ENCODE data around the gene ZBTB20. TPM values are rescaled to one million over a fixed set of nuclear protein-coding genes. Genes with fewer than 3 reads are reported as not detected.

ZBTB20 gene
- polyA plus RNA-seq, 1 of the 3 experiments (the other 2 are of a cell fraction), result 0.43 TPM

GRCh38 chr3:114707252-114707860 is 439.7 kb downstream of the ZBTB20 start:
- no peaks in the 10 kb centered on the region for H3K9me2 ChIP-seq
- H3K27ac ChIP-seq (ENCODE audit: low read depth in 2 of 2, low read length in 1 of 2), result no peak overlapping the region
- H3K9ac ChIP-seq, result no peak overlapping the region
- H3K36me3 ChIP-seq (replicated peaks in 1 of 2; ENCODE audit: control insufficient read depth in 1 of 2, insufficient read depth in 2 of 2, low read length in 1 of 2), result no peaks in the 10 kb centered on the region
- ChIA-PET CTCF (no interaction called here), POLR2A (no interaction called here)
- WGBS (ENCODE audit: low lambda C conversion rate), result 97% methylated on average over 4 of the region's 4 CpGs
- H2AFZ ChIP-seq (ENCODE audit: low read depth), result no peak overlapping the region
- H3K9me3 ChIP-seq, result no peaks in the 10 kb centered on the region
- H3F3A ChIP-seq (replicated peaks; ENCODE audit: insufficient read depth), result no peaks in the 10 kb centered on the region
- no peak overlapping the region for H3K4me3 ChIP-seq (ENCODE audit: low read depth in 2 of 2, low read length in 1 of 2)
- no peaks in the 10 kb centered on the region for H3K79me2 ChIP-seq (ENCODE audit: insufficient read depth)
- no peak overlapping the region for H3K4me2 ChIP-seq
- no peaks in the 10 kb centered on the region for H3K27me3 ChIP-seq (ENCODE audit: insufficient read depth)
- no peak for DNase-seq
- H3K4me1 ChIP-seq (ENCODE audit: control insufficient read depth in 1 of 2, insufficient read depth in 2 of 2, low read depth in 1 of 2, low read length in 1 of 2), result peaks cover 0 to 10% of the 10 kb centered on the region in 2 experiments; a peak in 1 of 4 replicates
- no peaks in the 10 kb centered on the region for H4K20me1 ChIP-seq (ENCODE audit: insufficient read depth)
- TF ChIP-seq, protein P1, sequence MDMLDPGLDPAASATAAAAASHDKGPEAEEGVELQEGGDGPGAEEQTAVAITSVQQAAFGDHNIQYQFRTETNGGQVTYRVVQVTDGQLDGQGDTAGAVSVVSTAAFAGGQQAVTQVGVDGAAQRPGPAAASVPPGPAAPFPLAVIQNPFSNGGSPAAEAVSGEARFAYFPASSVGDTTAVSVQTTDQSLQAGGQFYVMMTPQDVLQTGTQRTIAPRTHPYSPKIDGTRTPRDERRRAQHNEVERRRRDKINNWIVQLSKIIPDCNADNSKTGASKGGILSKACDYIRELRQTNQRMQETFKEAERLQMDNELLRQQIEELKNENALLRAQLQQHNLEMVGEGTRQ (IDR thresholded peaks at IDR 0.05; ENCODE audit: borderline replicate concordance, low read depth, low read length), result no peak
- TF ChIP-seq NRF1 (IDR thresholded peaks at IDR 0.05; ENCODE audit: low read depth, low read length), result no peak
- TF ChIP-seq RAD21 (IDR thresholded peaks at IDR 0.05; ENCODE audit: low read length), result no peak
- TF ChIP-seq SMC3 (IDR thresholded peaks at IDR 0.05; ENCODE audit: low read depth, low read length), result no peak
- TF ChIP-seq, protein P2, sequence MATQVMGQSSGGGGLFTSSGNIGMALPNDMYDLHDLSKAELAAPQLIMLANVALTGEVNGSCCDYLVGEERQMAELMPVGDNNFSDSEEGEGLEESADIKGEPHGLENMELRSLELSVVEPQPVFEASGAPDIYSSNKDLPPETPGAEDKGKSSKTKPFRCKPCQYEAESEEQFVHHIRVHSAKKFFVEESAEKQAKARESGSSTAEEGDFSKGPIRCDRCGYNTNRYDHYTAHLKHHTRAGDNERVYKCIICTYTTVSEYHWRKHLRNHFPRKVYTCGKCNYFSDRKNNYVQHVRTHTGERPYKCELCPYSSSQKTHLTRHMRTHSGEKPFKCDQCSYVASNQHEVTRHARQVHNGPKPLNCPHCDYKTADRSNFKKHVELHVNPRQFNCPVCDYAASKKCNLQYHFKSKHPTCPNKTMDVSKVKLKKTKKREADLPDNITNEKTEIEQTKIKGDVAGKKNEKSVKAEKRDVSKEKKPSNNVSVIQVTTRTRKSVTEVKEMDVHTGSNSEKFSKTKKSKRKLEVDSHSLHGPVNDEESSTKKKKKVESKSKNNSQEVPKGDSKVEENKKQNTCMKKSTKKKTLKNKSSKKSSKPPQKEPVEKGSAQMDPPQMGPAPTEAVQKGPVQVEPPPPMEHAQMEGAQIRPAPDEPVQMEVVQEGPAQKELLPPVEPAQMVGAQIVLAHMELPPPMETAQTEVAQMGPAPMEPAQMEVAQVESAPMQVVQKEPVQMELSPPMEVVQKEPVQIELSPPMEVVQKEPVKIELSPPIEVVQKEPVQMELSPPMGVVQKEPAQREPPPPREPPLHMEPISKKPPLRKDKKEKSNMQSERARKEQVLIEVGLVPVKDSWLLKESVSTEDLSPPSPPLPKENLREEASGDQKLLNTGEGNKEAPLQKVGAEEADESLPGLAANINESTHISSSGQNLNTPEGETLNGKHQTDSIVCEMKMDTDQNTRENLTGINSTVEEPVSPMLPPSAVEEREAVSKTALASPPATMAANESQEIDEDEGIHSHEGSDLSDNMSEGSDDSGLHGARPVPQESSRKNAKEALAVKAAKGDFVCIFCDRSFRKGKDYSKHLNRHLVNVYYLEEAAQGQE (IDR thresholded peaks at IDR 0.05; ENCODE audit: low read depth, low read length), result no peak
- no peak for TF ChIP-seq POLR2AphosphoS5 (IDR thresholded peaks at IDR 0.05; ENCODE audit: low read depth, low read length)
- TF ChIP-seq, protein P3, sequence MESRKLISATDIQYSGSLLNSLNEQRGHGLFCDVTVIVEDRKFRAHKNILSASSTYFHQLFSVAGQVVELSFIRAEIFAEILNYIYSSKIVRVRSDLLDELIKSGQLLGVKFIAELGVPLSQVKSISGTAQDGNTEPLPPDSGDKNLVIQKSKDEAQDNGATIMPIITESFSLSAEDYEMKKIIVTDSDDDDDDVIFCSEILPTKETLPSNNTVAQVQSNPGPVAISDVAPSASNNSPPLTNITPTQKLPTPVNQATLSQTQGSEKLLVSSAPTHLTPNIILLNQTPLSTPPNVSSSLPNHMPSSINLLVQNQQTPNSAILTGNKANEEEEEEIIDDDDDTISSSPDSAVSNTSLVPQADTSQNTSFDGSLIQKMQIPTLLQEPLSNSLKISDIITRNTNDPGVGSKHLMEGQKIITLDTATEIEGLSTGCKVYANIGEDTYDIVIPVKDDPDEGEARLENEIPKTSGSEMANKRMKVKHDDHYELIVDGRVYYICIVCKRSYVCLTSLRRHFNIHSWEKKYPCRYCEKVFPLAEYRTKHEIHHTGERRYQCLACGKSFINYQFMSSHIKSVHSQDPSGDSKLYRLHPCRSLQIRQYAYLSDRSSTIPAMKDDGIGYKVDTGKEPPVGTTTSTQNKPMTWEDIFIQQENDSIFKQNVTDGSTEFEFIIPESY (IDR thresholded peaks at IDR 0.05; ENCODE audit: borderline replicate concordance, low read depth), result no peak

DNA sequence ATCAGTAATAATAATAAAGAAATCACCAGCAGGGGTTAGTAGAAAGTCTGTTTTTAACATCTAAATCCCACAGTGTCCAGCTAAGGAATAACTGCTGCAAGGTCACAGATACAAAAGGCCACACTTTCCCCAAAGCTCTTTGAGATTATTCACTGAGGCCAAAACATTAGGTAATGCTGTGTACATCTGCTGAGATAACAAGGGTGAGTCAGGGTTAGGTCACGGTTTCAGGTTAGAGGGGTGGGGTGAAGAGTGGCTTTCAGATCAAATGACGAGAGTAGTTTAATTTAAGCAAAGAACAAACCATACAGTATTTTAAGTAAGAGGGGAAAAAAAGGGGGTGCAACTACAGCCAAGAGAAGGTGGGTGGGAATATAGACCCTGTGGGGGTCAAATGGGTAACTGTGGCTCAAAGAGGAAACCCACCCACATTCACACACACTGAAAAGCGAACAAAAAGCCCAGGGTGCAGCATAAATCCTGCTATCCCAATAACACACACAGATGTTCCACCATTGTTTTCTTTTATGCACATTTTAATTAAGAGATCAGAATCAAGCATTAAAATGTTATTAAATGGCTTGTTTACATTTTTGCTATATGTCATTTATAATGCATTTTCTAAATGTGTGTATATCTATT is 440.4 kb downstream of the ZBTB20 start:
- Histone ChIP-seq H3K27me3 (ENCODE audit: insufficient read depth) (no peaks in the 10 kb centered on the region), H3K36me3 (replicated peaks in 1 of 2; ENCODE audit: control insufficient read depth in 1 of 2, insufficient read depth in 2 of 2, low read length in 1 of 2) (no peaks in the 10 kb centered on the region), H3K9ac (no peak overlapping the region), H3F3A (replicated peaks; ENCODE audit: insufficient read depth) (no peaks in the 10 kb centered on the region), H3K4me2 (peak overlapping the region; percentile 36; the same call in 1 of the 2 replicates), H4K20me1 (ENCODE audit: insufficient read depth) (no peaks in the 10 kb centered on the region), H3K4me3 (ENCODE audit: low read depth in 2 of 2, low read length in 1 of 2) (no peak overlapping the region), H3K79me2 (ENCODE audit: insufficient read depth) (no peaks in the 10 kb centered on the region), H3K27ac (ENCODE audit: low read depth in 2 of 2, low read length in 1 of 2) (no peak overlapping the region), H3K9me2 (no peaks in the 10 kb centered on the region), H3K9me3 (no peaks in the 10 kb centered on the region), H3K4me1 (ENCODE audit: control insufficient read depth in 1 of 2, insufficient read depth in 2 of 2, low read depth in 1 of 2, low read length in 1 of 2) (peaks cover 0 to 10% of the 10 kb centered on the region in 2 experiments; a peak in 1 of 4 replicates), H2AFZ (ENCODE audit: low read depth) (no peak overlapping the region)
- ChIA-PET POLR2A (no interaction called here), CTCF (no interaction called here)
- WGBS (ENCODE audit: low lambda C conversion rate), result 44% methylated on average over 3 of the region's 3 CpGs
- no peak for DNase-seq
- TF ChIP-seq ELF1 (IDR thresholded peaks at IDR 0.05) (no peak), NFIC (IDR thresholded peaks at IDR 0.05; ENCODE audit: borderline replicate concordance) (peak; percentile 47; the same call in 1 of the 2 replicates), JUND (IDR thresholded peaks at IDR 0.05) (peak; percentile 52; the same call in 1 of the 2 replicates), NRF1 (IDR thresholded peaks at IDR 0.05; ENCODE audit: low read depth, low read length) (no peak), RXRA (IDR thresholded peaks at IDR 0.05; ENCODE audit: borderline replicate concordance, low read depth) (peak; percentile 33; the same call in 1 of the 2 replicates), TCF12 (IDR thresholded peaks at IDR 0.05) (peak; percentile 68), RCOR1 (IDR thresholded peaks at IDR 0.05; ENCODE audit: low read length) (no peak), FOSL2 (IDR thresholded peaks at IDR 0.05; ENCODE audit: borderline replicate concordance, low read depth) (peak; percentile 81)
- TF ChIP-seq, protein P4, sequence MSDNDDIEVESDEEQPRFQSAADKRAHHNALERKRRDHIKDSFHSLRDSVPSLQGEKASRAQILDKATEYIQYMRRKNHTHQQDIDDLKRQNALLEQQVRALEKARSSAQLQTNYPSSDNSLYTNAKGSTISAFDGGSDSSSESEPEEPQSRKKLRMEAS (IDR thresholded peaks at IDR 0.05; ENCODE audit: low read depth), result no peak

All from SK-N-SH (cell line).